NCI-H510A treated with DMSO at 0.1 percent for 48 hours (cell line): ENCODE measurements around the gene NFKBIZ.
"Not testable (repeated sequence)": the region's sequence is repeated elsewhere in the genome, so short reads cannot be mapped to it uniquely, and the experiment has no call there.

Experiments used
- DNase-seq: peaks from one replicate; lab custom pipeline; 2025; lab: John Stamatoyannopoulos, UW

NFKBIZ gene

GRCh38 chr3:101851072-101851770 lies 1.9 kb downstream of the NFKBIZ start:
- DNase-seq: no peak

- no peak for DNase-seq
Measured at GRCh38 chr3:101851850-101852714, 2.8 kb downstream of the NFKBIZ start.

GRCh38 chr3:101852983-101853840 lies 3.9 kb downstream of the NFKBIZ start:
- no peak for DNase-seq

GRCh38 chr3:101853982-101854381 lies 4.7 kb downstream of the NFKBIZ start:
- no peak for DNase-seq

GRCh38 chr3:101854608-101855304 lies 5.4 kb downstream of the NFKBIZ start:
- DNase-seq: no peak

- no peak for DNase-seq
Measured at GRCh38 chr3:101857301-101857741, 8.0 kb downstream of the NFKBIZ start.

- no peak for DNase-seq
Measured at GRCh38 chr3:101858464-101859030, 9.2 kb downstream of the NFKBIZ start.

- no peak for DNase-seq
Measured at GRCh38 chr3:101859882-101860448, 10.7 kb downstream of the NFKBIZ start.

- no peak for DNase-seq
Measured at GRCh38 chr3:101861212-101861788, 12.0 kb downstream of the NFKBIZ start.

GRCh38 chr3:101861789-101862415 lies 12.6 kb downstream of the NFKBIZ start:
- DNase-seq: no peak

- DNase-seq: no peak
Measured at GRCh38 chr3:101862416-101863165, 13.3 kb downstream of the NFKBIZ start.

- not testable (repeated sequence) for DNase-seq
Measured at GRCh38 chr3:101864926-101865325, 15.6 kb downstream of the NFKBIZ start.

GRCh38 chr3:101865751-101866509 lies 16.6 kb downstream of the NFKBIZ start:
- peak; percentile 12 for DNase-seq

- DNase-seq: no peak
Measured at GRCh38 chr3:101867511-101867910, 18.2 kb downstream of the NFKBIZ start.

- DNase-seq: no peak
Measured at GRCh38 chr3:101867996-101868395, 18.7 kb downstream of the NFKBIZ start.

- DNase-seq: no peak
Measured at GRCh38 chr3:101868534-101869464, 19.5 kb downstream of the NFKBIZ start.

- DNase-seq: no peak
Measured at GRCh38 chr3:101870138-101870537, 20.8 kb downstream of the NFKBIZ start.
